GM08714 (cell line): ENCODE results near the gene KLHL35.

Source experiments
- H3K4me3 ChIP-seq: fragments of 200-500 bp; sonication (Bioruptor generic); 2 replicates; pipeline ENCODE4 v1.5.1; 2014; ENCODE audit warnings: mild to moderate bottlenecking, low read length, inconsistent platforms
- ZNF274 ChIP-seq: IDR thresholded peaks from 2 replicates; pipeline ENCODE4 v1.6.1; 2012; ENCODE audit warnings: mild to moderate bottlenecking, low read depth, low read length

The KLHL35 gene, protein sequence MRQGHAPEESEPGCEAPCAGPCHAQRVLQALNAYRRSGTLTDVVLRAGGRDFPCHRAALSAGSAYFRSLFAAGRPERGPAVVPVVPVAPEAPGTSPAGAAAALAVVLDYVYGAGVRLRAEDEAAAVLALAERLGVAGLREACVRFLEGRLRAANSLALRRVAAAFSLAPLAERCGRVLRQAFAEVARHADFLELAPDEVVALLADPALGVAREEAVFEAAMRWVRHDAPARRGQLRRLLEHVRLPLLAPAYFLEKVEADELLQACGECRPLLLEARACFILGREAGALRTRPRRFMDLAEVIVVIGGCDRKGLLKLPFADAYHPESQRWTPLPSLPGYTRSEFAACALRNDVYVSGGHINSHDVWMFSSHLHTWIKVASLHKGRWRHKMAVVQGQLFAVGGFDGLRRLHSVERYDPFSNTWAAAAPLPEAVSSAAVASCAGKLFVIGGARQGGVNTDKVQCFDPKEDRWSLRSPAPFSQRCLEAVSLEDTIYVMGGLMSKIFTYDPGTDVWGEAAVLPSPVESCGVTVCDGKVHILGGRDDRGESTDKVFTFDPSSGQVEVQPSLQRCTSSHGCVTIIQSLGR

DNA sequence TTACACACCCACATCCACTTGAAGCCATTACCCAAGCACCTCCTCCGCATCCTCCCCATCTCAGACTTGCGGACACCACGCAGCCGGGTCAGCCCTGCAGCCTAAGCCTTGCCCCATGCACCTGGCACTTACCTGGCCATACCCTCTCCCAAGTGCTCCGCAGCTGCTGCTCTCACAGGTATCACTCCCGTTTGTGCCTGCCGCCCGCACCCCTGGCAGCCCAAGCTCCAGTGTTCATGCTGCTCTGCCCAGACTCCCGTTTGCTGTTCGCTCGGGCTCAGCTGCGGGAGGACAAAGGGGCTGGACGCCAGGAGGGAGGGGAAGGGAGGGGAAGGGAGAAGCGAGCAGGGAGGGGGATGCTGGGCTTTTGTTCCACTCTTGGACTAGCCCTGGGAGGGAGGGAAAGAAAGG lies at the start of gene KLHL35:
TSS of gene KLHL35 (minus strand) at position 293 of the 411 bp plus-strand sequence. CDS start 2,574 bp downstream, outside the sequence.
- no peak within 1 kb of the TSS for H3K4me3 ChIP-seq
- no peak for TF ChIP-seq ZNF274

DNA sequence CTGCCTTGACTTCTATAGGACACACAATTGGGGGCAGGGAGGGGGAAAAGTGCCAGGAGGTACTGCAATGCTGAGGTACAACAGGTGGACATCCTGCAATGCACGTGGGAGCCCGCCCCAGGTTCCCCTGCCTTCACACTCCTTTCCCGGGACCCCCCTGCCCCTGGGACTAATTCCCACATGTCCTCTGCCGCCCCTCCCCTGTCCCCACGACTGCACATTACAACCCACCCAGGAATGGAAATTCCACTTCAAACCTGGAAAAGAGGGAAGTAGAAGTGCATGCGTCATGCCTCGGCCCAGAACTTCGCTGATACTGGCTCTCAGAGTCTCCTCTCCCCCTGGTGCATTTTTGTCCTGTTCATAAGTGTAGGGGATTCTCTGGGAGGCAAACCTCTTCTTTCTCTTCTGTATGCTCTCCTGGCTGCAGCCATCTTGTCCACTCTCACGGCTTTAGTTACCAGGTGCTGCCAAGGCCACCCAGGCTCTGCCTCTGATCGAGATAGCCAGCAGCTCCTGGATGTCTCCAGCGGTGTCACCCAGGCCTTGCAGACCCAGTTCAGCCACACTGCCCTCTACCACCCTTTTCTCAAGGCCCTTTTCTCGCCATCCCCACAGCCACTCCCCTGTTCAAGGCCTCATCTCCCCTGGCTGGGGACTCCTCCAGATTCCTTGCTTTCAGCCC lies 49.1 kb upstream of the KLHL35 start:
- no peak for TF ChIP-seq ZNF274
- no peak overlapping the region for H3K4me3 ChIP-seq

DNA sequence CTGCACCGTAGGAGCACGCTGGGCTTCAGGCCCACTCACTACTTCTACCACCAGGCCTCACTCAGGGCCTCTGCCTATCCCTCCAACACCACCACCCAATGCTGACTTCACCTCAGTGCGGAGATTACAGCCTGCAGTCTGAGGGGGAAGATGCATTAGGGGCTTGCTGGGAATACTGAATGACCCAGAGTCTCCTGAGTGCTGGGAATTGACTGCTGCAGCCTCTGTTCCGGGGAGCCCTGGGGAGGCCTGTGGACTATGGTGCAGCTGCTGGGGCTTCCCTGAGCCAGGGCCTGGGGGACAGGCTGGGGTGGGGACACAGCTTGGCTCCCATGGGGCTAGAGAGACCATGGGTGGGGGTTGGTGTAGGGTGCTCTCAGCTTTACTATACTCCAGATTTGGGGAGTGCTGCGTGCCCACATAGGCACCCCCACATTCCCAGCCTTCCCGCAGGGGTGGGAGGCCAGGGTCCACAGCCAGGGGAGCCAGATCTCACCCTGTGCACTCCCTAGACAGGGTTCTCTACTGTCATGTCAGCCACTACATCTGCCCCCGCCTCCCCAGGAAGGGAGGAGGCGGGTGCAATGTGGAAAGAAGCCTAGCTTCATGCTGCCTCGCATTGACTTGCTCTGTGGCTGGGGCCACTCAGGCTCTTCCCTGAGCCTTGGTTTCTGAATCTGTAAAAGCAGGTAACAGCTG lies 48.4 kb upstream of the KLHL35 start:
- H3K4me3 ChIP-seq, result no peak overlapping the region
- no peak for TF ChIP-seq ZNF274

DNA sequence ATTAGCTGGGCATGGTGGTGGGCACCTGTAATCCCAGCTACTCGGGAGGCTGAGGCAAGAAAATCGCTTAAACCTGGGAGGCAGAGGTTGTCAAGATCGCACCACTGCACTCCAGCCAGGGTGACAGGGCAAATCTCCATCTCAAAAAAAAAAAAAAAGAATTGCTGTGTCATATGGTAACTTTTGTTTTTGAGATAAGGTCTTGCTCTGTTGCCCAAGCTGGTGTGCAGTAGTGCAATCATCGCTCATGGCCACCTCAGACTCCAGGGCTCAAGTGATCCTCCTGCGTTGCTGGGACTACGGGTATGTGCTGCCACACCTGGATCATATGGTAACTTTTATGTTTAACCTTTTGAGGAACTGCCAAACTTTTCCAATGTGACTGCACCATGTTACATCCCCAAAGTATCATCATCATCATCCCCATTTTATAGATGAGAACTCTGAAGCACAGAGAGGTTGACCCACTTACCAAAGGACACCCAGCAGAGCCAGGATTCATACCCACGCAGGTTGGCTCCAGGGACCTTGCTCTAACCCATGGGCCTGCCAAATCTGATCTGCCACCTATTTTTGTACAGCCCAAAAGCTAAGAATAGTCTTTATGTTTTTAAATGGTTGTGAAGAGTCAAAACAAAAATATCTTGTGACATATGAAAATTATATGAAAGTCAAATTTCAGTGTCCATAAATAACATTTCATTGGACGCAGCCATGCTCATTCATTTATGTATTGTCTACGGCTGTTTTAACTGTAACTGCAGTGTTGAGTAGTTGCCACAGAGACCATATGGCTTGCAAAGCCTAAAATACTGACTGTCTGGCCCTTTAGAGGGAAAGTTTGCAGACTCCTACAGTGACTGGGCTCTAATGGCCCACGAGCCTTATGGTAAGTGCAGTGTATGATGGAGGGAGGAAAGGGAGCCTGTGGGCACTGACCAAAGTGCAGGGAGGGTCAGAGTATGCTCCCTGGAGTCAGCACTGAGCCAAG lies 47.5 kb upstream of the KLHL35 start:
- H3K4me3 ChIP-seq, result no peak overlapping the region
- no peak for TF ChIP-seq ZNF274

DNA sequence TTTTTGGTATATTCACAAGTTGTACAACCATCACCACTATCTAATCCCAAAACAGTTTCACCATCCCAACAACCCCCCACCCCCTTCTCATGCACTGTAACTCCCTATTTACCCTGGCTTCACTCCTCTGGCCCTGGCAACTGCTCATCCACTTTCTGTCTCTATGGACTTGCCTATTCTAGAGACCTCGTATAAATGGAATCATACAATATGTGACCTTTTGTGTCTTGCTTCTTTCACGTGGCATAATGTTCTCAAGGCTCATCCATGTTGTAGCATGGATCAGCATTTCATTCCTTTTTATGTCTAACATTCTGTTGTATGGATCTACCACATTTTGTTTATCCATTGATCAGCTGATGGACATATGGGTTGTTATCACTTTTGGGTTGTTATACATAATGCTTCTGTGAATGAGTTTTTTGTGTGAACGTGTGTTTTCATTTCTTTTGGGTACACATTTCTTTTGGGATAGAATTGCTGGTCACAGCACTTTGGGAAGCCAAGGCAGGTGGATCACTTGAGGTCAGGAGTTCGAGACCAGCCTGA lies 46.7 kb upstream of the KLHL35 start:
- no peak for TF ChIP-seq ZNF274
- no peak overlapping the region for H3K4me3 ChIP-seq

DNA sequence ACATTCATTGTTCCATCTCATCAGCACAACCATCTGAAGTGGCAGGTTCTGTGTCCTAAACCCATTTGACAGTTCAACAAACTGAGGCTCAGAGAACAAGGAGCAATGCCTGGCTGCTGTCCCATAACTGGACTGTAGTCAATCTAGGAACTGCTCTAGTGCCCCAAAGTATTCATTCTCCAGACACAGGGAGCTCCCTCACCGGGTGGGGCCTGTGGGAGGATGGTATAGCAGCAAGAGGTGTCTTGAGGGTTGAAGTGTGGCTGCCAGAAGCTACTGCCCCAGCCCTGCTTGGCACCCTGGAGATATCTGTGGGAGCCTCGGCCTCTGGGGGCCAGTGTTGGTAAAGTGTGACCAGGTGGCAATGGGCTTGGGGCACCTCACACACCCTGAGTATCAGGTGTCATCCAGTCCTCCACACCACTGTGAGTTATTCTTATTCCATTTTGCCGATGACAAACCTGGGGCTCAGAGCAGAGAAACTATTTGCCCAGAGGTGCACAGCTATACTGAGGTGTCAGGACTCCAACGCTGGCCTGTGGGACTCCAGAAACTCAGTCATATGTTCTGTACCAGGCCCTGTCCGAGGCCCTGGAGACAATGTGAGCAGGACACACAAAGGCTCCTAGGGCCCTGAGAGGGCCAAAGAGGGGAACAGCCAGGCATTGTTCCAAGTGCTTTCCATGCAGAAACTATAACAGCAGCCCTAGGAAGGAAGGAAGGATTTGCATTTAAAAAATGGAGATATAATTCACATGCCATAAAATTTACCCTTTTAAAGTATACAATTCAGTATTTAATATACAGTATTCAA lies 46.0 kb upstream of the KLHL35 start:
- TF ChIP-seq ZNF274, result no peak
- no peak overlapping the region for H3K4me3 ChIP-seq

DNA sequence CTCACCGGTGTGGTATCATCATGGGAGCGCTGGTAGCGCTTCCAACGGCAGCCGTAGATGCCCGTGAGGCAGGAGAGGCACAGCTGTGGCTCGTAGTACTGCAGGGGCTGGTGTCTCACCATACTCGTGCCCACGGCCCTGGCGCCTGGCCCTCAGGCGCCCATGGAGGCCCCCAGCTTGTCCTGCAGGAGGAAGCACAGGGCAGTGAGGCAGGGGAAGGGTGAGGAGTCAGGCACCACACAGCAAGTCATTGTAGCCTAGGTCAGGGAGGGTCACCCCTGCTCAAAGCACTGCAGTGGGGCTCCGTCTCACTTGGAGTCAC lies 44.6 kb upstream of the KLHL35 start:
- no peak for TF ChIP-seq ZNF274
- no peak overlapping the region for H3K4me3 ChIP-seq

DNA sequence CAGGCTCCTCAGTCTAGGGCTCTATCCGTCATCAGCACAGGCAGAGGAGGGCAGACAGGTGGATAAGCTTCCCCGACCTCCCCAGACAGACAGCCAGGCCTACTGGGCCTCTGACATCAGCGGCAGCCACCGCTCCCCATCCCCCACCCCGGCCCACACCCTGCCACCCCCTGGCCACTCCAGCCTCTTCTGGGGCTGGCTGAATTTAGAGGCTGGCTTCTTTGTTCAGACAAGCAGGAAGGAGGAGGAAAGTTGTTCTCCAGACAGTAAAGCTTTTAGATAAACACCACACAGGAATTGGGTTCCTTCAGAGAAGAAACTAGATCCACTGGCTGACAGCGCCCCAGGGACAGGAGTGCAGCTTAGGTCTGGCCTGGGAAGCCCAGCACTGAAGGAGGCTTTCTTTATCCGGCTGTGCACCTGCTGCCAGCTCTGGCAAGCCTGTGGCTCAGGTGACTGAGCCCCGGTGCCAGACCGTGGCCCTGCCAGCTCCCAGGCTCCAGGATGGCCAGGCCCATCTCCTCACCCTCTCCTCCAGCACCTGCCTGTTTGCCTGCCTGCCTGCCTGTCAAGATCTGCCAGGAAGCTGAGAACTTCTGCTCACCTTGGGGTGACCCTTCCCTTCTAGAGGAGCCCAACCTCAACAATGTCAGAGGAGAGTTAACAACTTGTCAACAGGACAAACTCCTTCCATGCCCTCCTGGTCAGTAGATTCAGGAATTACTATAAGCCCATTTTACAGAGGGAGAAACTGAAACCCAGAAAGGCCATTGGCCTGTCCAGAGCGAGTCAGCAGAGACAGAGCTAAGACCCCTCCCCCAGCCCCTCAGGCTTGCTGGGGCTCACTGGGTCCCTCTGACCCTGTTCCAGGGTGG lies 44.0 kb upstream of the KLHL35 start:
- no peak for TF ChIP-seq ZNF274

DNA sequence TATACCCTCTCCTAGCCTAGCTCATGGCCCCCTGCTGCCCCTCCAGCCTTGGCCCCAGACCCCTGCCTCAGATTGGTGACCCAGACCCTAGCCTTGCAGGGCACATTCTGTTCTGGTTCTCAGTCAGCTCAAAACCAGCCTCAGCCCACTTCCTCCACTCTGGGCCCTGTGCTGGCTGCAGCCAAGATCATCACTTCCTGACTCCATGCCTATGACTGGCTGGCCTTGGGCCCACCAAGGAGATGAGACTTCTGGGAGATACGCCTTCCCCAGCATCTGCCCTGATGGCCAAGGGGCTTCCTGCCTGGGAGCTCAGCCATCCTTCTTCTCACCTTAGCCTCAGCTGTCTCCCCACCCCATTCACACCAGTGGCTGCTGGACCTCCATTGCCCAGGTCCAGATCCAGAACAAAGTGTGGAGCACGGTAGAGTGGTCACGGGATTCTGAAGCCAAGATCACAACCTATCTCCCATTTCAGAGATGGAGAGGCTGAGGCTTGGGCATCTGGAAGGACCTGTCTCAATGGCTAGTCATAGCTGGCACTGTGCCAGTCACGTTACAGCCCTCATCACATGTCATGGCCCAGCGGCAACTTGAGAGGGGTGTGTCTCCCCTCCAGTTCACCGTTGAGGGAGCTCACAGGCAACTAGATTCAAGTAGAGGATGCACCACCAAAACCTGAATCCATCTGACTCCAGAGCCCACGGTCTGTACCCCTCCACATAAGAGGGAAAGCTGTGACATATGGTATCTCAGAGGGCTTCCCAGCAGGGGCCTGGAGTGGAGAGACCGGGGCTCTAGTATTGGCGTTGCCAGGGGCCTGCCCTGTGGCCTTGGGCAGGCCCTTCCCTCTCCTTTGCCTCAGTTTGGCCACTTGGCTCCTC lies 43.0 kb upstream of the KLHL35 start:
- H3K4me3 ChIP-seq, result no peak overlapping the region
- no peak for TF ChIP-seq ZNF274

More for the DNA sequence above, 44.0 kb upstream of the KLHL35 start:
- no peak overlapping the region for H3K4me3 ChIP-seq

DNA sequence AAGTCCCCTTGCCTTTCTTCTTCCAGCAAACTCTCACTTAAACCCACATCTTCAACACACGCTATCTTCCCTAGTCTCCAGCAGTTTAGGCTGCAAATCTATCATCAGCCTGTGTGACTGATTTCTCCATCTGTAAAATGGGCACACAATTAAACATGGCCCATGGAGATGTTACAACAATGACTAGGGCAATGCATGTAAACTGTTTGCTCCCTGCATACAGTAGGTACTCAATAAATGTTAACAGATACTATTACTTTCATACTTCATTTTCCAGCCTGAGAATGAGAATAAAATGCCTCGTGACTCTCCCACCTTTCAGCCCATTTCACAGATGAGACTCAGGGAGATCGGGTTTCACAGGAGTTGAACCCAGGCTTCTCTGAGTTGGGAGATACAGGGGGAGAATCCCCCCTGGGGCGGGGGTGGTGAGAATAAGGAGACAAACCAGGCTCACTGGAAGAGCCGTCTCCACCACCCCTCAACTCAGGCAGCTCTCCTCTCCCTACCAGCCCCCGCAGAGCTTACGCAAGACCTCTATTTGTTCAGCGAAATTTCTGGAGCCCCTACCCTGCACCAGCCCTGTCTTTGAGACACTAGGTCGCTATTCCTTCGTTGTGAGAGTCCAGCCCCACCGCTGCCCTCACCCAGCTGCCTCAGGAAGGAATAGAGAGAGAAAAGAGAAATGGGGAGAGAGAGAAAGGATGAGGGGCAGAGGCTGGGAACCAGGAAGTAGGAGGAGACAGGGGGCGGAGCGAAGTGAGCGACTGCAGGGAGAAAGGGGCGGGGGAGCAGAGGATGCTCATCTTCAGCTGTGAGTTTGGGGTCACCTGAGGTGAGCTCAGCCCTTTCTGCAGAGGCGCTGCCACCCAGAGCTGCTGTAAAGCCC lies 42.1 kb upstream of the KLHL35 start:
- no peak for TF ChIP-seq ZNF274
- no peak overlapping the region for H3K4me3 ChIP-seq
